Renal cortex interstitium (tissue), 11 donors: ENCODE data around the gene TMEM42. TPM values are rescaled to one million over a fixed set of nuclear protein-coding genes. Genes with fewer than 3 reads are reported as not detected.

Experiments
- DNase-seq, 11 donors: peaks; one replicate each; pipeline ENCODE4 v3.0.0-alpha.2; 2013; ENCODE audit warnings: low read depth in 9 of 11, low spot score in 4 of 11; ENCODE audit errors: extremely low read depth in 1 of 11
- polyA plus RNA-seq, 3 donors: library from polyadenylated mRNA; unstranded; fragments of 120-200 nt; gene quantifications; one replicate each; pipeline ENCODE4 v1.2.1, GENCODE V29; 2013; ENCODE audit not compliant: insufficient read length in 3 of 3

Gene TMEM42
- polyA plus RNA-seq, 3 donors: 27.8 to 32.1 (median 28.2) TPM

- DNase-seq: no peak
Observed at GRCh38 chr3:44860117-44860516, 1.6 kb upstream of the TMEM42 start.

- DNase-seq: peak in 8 of 11 donors; percentile 4 to 33 (median 14)
Observed at GRCh38 chr3:44862226-44862637, 520 bp downstream of the TMEM42 start.

- DNase-seq: no peak
Observed at GRCh38 chr3:44865272-44866035, 3.7 kb downstream of the TMEM42 start.

GRCh38 chr3:44867421-44868111 is 5.9 kb downstream of the TMEM42 start:
- DNase-seq: no peak

GRCh38 chr3:44870375-44871061 is 8.8 kb downstream of the TMEM42 start:
- no peak for DNase-seq

- DNase-seq: no peak
Observed at GRCh38 chr3:44874308-44874707, 12.6 kb downstream of the TMEM42 start, which contains the start of gene TGM4. Gene TGM4 (plus strand): TSS chr3:44874608. CDS start chr3:44874679, 71 bp downstream.

GRCh38 chr3:44875596-44875995 is 13.9 kb downstream of the TMEM42 start:
- DNase-seq: no peak

GRCh38 chr3:44877333-44877732 is 15.6 kb downstream of the TMEM42 start:
- DNase-seq: no peak

GRCh38 chr3:44880284-44880683 is 18.6 kb downstream of the TMEM42 start:
- no peak for DNase-seq

GRCh38 chr3:44883213-44883955 is 21.7 kb downstream of the TMEM42 start:
- DNase-seq: no peak

GRCh38 chr3:44883999-44884431 is 22.3 kb downstream of the TMEM42 start:
- DNase-seq: no peak

- no peak for DNase-seq
Observed at GRCh38 chr3:44885618-44886017, 23.9 kb downstream of the TMEM42 start.

- DNase-seq: no peak
Observed at GRCh38 chr3:44886561-44886960, 24.8 kb downstream of the TMEM42 start.

- no peak for DNase-seq
Observed at GRCh38 chr3:44887101-44887500, 25.4 kb downstream of the TMEM42 start.

- no peak for DNase-seq
Observed at GRCh38 chr3:44890258-44890657, 28.5 kb downstream of the TMEM42 start.

GRCh38 chr3:44890852-44891251 is 29.1 kb downstream of the TMEM42 start:
- no peak for DNase-seq

- DNase-seq: no peak
Observed at GRCh38 chr3:44892689-44893088, 31.0 kb downstream of the TMEM42 start.

GRCh38 chr3:44893097-44893496 is 31.4 kb downstream of the TMEM42 start:
- DNase-seq: no peak

GRCh38 chr3:44894485-44894884 is 32.8 kb downstream of the TMEM42 start:
- no peak for DNase-seq
